PC-3 (cell line): ENCODE results near the gene THUMPD2. TPM values are rescaled to one million over a fixed set of nuclear protein-coding genes. Genes with fewer than 3 reads are reported as not detected.

Experiments
- ATAC-seq: fragments of 200-7000 bp; cut with Tn5 transposase; 2 replicates; pipeline ENCODE4 v1.9.1; 2020; ENCODE audit warnings: mild to moderate bottlenecking, moderate library complexity
- BruUV-seq: library from RNA; stranded (reverse); fragments of 400-500 nt; replicated peaks from 2 replicates; lab custom pipeline; 2021; lab: Mats Ljungman, UMichigan
- CTCF ChIA-PET: fragments of 300-600 bp; sonication (Branson Sonifier 250); formaldehyde crosslinking; loops from one replicate; lab custom pipeline; 2022; ENCODE audit warnings: antibody characterized with exemption; lab: Charles Lee
- POLR2A ChIA-PET: fragments of 300-600 bp; sonication (Branson Sonifier 250); formaldehyde crosslinking; loops from one replicate; lab custom pipeline; 2022; ENCODE audit warnings: antibody characterized with exemption; ENCODE audit not compliant: unreplicated experiment; lab: Charles Lee
- DNase-seq: peaks from one replicate; pipeline ENCODE4 v3.0.0-alpha.2; 2015
- H2AFZ ChIP-seq: fragments of 300-600 bp; sonication (generic); 2 replicates; pipeline ENCODE4 v1.6.0; 2016; ENCODE audit warnings: antibody characterized with exemption, low read length
- H3F3A ChIP-seq: fragments of 300-600 bp; sonication (generic); one replicate; pipeline ENCODE4 v1.6.0; 2017; ENCODE audit warnings: antibody characterized with exemption, low read length, control low read depth, mild to moderate bottlenecking; ENCODE audit not compliant: unreplicated experiment
- H3K27ac ChIP-seq: fragments of 300-600 bp; sonication (generic); 2 replicates; pipeline ENCODE4 v1.5.1; 2016; ENCODE audit warnings: mild to moderate bottlenecking, low read length
- H3K27me3 ChIP-seq: fragments of 300-600 bp; sonication (generic); 2 replicates; pipeline ENCODE4 v1.6.1; 2016; ENCODE audit warnings: low read length, mixed read lengths
- H3K36me3 ChIP-seq: fragments of 300-600 bp; sonication (generic); 2 replicates; pipeline ENCODE4 v1.6.1; 2016; ENCODE audit warnings: low read depth, mixed run types, low read length, mixed read lengths
- H3K4me1 ChIP-seq: fragments of 300-600 bp; sonication (generic); 2 replicates; pipeline ENCODE4 v1.5.1; 2016; ENCODE audit warnings: low read length; ENCODE audit not compliant: insufficient read depth
- H3K4me2 ChIP-seq: fragments of 300-600 bp; sonication (generic); 2 replicates; pipeline ENCODE4 v1.6.0; 2016; ENCODE audit warnings: low read length
- H3K4me3 ChIP-seq: fragments of 300-600 bp; sonication (generic); 2 replicates; pipeline ENCODE4 v1.5.1; 2016; ENCODE audit warnings: mild to moderate bottlenecking, low read length, mixed read lengths
- H3K79me2 ChIP-seq: fragments of 300-600 bp; sonication (generic); 2 replicates; pipeline ENCODE4 v1.6.1; 2017; ENCODE audit warnings: low read length, mixed read lengths
- H3K9ac ChIP-seq: fragments of 300-600 bp; sonication (generic); 2 replicates; pipeline ENCODE4 v1.6.0; 2016; ENCODE audit warnings: mild to moderate bottlenecking, low read length
- H3K9me2 ChIP-seq: fragments of 300-600 bp; sonication (generic); replicated peaks from 2 replicates; pipeline ENCODE4 v1.6.1; 2016; ENCODE audit warnings: mixed run types, low read length, mixed read lengths
- H3K9me3 ChIP-seq: fragments of 300-600 bp; sonication (generic); 2 replicates; pipeline ENCODE4 v1.6.1; 2016; ENCODE audit warnings: low read length, mixed read lengths
- H4K20me1 ChIP-seq: fragments of 300-600 bp; sonication (generic); 2 replicates; pipeline ENCODE4 v1.6.1; 2016; ENCODE audit warnings: low read length, mixed read lengths
- CTCF ChIP-seq: fragments of 300-600 bp; sonication (generic); conservative IDR thresholded peaks from 2 replicates; pipeline ENCODE4 v1.5.1; 2017; ENCODE audit warnings: antibody characterized with exemption, low read depth, mild to moderate bottlenecking, low read length
- EZH2 ChIP-seq: fragments of 300-600 bp; sonication (generic); IDR thresholded peaks from one replicate; pipeline ENCODE4 v1.6.1; 2017; ENCODE audit warnings: antibody characterized with exemption, mild to moderate bottlenecking, low read length; ENCODE audit not compliant: unreplicated experiment
- EZH2phosphoT487 ChIP-seq: fragments of 300-600 bp; sonication (generic); IDR thresholded peaks from 2 replicates; pipeline ENCODE4 v1.6.1; 2018; ENCODE audit warnings: mild to moderate bottlenecking, antibody characterized with exemption, low read length, borderline replicate concordance
- intact Hi-C: fragments of 100-400 bp; cut with micrococcal nuclease; formaldehyde crosslinking; loops from 2 replicates; pipeline ENCODE4 v1.9.0; 2023
- total RNA-seq: library from RNA; depleted of rRNA; stranded (reverse); fragments of >200 nt; gene quantifications from 2 replicates; pipeline ENCODE4 v1.2.3, GENCODE V29; 2014

THUMPD2 gene
- total RNA-seq, 1 experiment from 2014 or later = 10.2 TPM

GRCh38 chr2:39715095-39715494 lies 64.0 kb downstream of the THUMPD2 start:
- no peak overlapping the region for H3K4me3 ChIP-seq
- no peaks in the 10 kb centered on the region for H3K4me1 ChIP-seq
- H4K20me1 ChIP-seq = no peaks in the 10 kb centered on the region
- no peak overlapping the region for H3K27ac ChIP-seq
- no peaks in the 10 kb centered on the region for H3K27me3 ChIP-seq
- intact Hi-C loops = no loop called here
- no peak for ATAC-seq
- no peaks in the 10 kb centered on the region for H3F3A ChIP-seq
- no TSS peak for BruUV-seq
- POLR2A ChIA-PET = no interaction called here
- H3K9me3 ChIP-seq = no peaks in the 10 kb centered on the region
- H3K9ac ChIP-seq = no peak overlapping the region
- H2AFZ ChIP-seq = no peak overlapping the region
- TF ChIP-seq CTCF (no peak), EZH2phosphoT487 (no peak), EZH2 (no peak)
- CTCF ChIA-PET = no interaction called here
- H3K4me2 ChIP-seq = no peak overlapping the region
- no peaks in the 10 kb centered on the region for H3K36me3 ChIP-seq
- no peak for DNase-seq
- no peaks in the 10 kb centered on the region for H3K79me2 ChIP-seq
- H3K9me2 ChIP-seq = no peaks in the 10 kb centered on the region

GRCh38 chr2:39712953-39713352 lies 66.1 kb downstream of the THUMPD2 start:
- BruUV-seq = no TSS peak

More at GRCh38 chr2:39712953-39713352, 66.1 kb downstream of the THUMPD2 start:
- no peak overlapping the region for H3K9ac ChIP-seq
- ChIA-PET CTCF (no interaction called here), POLR2A (no interaction called here)
- no peaks in the 10 kb centered on the region for H3F3A ChIP-seq
- no peaks in the 10 kb centered on the region for H3K9me3 ChIP-seq
- no peak overlapping the region for H3K4me2 ChIP-seq
- no peaks in the 10 kb centered on the region for H3K79me2 ChIP-seq
- H3K9me2 ChIP-seq = no peaks in the 10 kb centered on the region
- no peaks in the 10 kb centered on the region for H3K4me1 ChIP-seq
- H3K4me3 ChIP-seq = no peak overlapping the region
- no peak for DNase-seq
- H3K36me3 ChIP-seq = no peaks in the 10 kb centered on the region
- intact Hi-C loops = no loop called here
- H3K27ac ChIP-seq = no peak overlapping the region
- no peak for TF ChIP-seq CTCF
- no peak for TF ChIP-seq EZH2phosphoT487
- TF ChIP-seq EZH2 = no peak
- no peak for ATAC-seq
- no peaks in the 10 kb centered on the region for H4K20me1 ChIP-seq
- no peaks in the 10 kb centered on the region for H3K27me3 ChIP-seq
- no peak overlapping the region for H2AFZ ChIP-seq
